HG03066 (cell line): Measurements from ENCODE around the gene ALK.

Experiments used
- ATAC-seq: cut with Tn5 transposase; IDR thresholded peaks from one replicate; pipeline ENCODE4 v1.9.1; 2021; ENCODE audit warnings: low read depth; ENCODE audit not compliant: unreplicated experiment

ALK gene

DNA sequence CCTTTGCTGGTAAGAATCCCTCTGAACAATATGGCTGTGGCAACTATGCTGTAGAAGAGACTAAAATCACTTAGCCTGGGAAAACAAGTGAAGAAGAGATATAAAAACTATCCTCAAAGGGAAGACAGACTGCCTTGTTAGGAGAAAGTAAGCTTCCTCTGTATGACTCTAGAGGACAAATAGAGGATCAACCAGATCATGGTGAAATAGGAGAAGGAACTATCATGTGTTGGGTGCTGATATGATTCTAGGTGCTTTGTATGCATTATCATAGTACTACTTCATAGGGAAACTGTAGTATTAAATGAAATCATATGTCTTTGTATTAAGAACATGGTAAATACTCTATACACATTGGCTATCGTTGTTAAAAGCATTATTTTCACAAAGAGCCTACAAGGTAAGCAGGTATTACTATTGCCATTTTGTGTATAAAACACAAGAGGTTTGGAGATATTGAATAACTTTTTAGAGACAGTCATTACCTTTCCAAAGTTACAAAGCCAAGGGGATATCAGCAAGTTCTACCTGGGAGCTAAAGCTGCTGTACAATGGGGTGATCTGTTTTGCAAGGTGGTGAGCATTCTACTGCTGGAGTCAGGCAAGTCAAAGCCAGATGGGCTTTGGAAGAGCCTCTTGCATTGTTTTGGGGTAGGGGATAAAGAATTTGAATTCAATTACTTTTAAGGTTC, 402.6 kb downstream of the ALK start:
- ATAC-seq: no peak

- no peak for ATAC-seq
Measured at GRCh38 chr2:29518010-29518409, 403.4 kb downstream of the ALK start.

DNA sequence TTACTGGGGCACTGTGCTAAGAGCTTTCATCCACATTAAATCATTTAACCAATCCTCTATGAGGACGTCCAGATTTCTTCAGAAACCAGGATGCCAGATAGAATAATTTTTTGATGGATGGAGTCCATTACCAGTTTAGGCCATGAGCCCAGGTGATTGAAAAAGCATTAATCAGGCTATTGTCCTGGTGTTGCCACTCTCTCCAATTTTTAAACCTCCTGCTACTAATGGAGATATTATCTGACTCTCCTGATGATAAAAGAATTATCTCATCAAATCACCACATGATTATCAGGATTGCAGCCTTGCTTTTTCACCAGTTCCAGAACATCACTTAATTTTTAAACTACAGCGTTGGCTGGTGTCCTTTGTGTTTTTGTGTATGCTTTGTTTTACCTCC, 404.0 kb downstream of the ALK start:
- ATAC-seq: no peak

DNA sequence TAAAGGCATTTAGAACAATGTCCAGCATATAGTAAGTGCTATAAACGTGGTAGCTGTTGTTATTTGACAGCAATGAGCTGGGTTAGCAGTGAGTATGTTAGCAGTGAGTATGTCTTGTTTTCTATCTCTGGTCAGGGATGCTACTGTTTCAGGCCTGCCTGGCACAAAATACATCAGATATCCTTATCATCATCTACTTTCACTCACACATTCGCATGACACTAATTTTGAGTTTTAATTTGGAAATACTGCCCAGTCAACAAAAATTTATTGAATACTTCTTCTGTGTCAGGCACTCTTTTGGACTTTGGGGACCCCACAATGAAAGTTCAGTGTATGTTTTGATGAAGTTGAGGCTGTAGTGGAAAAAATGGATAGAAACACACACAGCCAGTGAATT, 404.6 kb downstream of the ALK start:
- no peak for ATAC-seq

DNA sequence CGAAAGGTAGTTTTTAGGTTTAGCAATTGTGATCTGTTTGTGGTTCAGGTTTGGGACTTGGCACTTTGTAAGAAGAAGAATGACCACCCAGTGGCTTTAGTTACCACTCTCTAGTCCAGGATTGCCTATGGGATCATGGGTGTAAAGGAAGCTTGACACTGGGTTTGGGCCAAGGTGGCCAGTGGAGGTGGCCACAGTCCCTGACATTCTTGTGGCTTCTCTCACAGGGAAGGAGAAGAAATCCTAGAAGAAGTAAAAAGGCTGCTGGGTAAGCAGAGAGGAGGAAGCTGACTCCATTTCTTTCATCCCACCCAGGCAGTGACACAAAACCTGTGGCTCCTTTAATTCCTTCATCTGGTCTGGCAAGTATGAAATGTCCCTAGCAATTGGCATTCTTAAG, 411.5 kb downstream of the ALK start:
- no peak for ATAC-seq

DNA sequence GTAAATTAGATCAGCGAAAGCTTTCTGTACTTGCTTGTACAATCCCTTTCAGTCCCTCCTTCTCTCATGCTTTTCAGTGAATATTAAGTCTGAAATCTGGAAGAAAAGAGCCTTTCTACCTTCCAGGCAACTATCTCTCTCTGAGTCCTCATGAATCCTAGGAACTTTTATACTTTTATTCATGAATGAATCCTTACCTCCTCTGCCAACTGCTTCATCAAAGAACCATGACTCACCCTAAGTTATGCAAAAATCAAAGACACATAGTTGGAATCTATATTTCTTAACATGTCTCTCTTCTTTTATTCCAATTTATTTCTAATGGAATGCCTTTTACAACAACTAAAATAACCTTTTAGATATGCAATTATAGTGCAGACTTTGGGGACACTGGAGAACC, 412.0 kb downstream of the ALK start:
- no peak for ATAC-seq

GRCh38 chr2:29504746-29505145, 416.6 kb downstream of the ALK start:
- no peak for ATAC-seq

GRCh38 chr2:29502460-29502911, 418.9 kb downstream of the ALK start:
- no peak for ATAC-seq

DNA sequence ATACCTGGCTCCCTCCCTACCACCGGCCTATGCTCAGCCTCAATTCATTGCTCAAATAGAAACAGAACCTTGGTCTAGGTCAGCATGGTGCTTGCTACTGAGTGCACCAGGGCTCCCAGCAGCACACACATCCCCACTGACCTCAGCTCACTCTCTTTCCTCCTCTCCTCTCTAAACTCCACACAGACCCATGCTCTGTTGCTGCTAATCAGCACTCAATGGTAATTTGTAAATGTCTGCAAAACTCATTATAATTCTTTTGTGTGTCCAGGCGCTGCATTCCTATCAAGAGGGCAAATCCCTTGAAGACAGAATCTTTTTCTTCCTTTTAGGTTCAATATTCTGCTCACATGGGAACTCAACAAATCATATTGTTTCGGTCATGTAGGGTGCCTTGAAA, 424.0 kb downstream of the ALK start:
- ATAC-seq: no peak

- no peak for ATAC-seq
Measured at GRCh38 chr2:29496198-29496597, 425.2 kb downstream of the ALK start.

GRCh38 chr2:29495536-29496060, 425.8 kb downstream of the ALK start:
- ATAC-seq: no peak

- ATAC-seq: no peak
Measured at GRCh38 chr2:29495068-29495467, 426.3 kb downstream of the ALK start.

DNA sequence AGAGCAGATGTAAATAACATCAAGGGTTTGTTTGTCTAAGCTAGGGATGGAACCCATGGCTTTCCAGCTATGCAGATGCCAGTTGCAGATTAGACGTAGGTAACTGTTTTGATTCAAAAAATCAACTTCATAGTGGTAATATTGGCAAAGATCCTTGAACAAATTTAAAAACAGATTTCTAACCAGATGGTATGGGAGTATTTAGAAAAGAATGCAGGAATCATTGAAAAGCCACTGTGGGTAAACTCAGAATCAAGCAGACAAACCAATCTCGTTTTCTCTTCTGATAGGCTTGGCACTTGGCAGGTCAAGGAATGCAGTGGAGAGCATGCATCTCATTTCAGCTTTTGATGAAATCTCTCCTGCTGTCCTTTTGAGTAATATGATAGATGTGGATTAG, 428.7 kb downstream of the ALK start:
- ATAC-seq: no peak

DNA sequence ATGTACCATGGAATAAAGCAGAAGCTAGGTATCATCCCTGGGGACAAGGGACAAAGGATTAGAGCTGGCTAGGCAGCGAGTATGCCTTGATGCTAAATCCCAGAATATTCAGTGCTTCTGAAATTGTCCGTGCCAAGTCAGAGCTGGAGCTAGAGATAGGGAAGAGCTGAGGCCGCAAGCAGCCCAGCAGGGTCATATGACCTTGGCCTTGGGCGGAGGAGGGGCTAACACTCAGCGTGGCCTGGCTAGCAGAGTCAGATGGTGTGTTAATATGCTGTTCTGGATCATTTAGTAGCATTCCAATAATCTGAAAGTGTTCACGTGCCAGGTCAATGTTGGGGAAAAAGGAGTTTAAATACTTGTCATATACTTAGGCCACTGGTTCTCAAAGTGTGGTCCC, 431.3 kb downstream of the ALK start:
- no peak for ATAC-seq

DNA sequence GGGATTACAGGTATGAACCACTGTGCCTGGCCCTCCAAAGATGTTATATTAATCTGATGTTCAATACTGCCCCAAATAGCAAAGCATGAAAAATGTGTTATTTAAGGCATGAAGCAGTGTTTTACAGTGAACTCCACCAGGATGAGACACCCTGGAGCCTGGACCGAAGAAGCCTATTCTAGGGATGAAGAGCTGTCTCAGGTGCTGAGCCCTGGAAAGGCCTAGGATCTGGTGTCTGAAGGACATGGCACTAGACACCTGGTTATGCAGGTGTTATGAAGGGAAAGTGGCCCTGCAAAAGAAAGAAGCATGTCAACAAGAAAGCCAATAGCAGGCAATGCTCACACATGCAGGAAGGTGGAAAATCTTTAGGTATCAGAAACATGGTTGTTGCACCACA, 431.8 kb downstream of the ALK start:
- ATAC-seq: no peak

GRCh38 chr2:29487967-29488555, 433.3 kb downstream of the ALK start:
- ATAC-seq: no peak

DNA sequence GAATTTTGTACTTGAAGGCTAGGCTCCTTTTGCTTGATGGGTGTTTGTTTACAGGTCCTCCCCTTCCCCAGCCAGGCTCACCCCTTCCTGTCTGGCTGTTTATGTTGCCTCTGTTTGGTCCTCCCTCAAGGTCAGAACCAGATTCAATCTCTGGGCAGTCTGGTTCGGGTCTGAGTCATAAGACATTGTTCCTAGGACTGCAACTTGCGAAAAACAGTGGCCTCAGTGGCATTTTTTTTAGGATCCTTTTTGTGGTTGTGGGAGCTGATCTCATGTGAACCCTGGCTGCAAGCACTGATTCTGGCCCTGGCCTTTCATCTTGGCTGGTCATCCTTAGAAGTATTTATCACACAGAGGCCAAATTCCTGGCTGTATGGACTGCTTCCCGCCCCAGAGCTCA, 435.8 kb downstream of the ALK start:
- ATAC-seq: no peak

GRCh38 chr2:29485117-29485516, 436.3 kb downstream of the ALK start:
- no peak for ATAC-seq

DNA sequence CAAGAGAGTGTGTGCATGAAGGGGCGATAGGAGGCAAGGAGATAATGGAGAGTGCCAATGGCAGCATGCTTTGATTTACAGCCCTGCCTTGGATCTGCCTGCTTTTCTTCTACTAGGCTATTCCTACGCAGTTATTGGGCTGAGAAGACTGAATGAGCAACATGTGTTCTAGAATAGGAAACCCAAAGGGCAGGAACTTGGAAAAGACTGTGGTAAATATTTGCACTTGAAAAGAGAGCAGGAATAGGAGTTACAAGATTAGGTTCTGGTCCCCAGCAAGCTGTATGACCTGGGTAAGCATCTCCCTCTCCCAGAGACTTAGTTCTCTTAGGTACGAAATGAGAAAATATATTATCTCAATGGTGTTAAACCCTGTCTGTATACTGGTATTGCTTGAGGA, 438.5 kb downstream of the ALK start:
- no peak for ATAC-seq

DNA sequence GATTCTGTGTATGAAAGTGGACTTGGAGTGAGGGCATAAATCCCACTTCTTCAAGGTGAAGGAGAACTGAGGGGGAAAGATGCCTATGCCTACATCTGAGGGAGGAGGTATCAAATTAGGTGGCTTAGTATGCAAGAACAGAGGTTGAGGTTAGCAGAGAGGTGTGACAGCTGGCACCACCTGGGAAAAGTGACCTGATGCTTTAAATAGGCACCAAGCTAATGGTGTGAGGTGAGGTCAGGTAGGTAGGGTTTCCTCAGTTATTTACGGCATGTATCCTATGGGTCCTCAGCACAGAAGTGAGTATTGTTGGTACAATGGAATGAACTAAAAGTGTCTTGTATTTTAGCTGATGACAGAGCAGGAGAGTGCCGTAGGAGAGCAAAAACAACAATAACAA, 439.0 kb downstream of the ALK start:
- no peak for ATAC-seq

DNA sequence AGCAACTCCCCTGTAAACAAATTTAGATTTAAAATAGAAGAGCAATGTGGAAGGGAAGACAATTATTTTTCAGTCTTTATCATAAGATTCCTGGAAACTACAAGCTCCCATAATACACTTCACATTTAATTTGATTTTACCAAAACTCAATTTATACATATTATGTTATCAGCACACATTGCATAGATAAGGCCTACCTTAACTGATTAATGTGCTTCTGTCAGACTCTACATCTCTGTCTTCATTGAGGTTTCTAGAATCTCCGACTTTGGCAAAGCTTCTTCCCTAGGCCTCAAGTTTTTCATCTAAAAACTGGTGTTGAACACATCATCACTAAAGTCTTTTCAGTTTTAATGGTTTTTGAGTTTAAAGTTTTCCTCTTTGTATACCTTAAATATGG, 440.1 kb downstream of the ALK start:
- no peak for ATAC-seq

GRCh38 chr2:29480426-29480825, 441.0 kb downstream of the ALK start:
- no peak for ATAC-seq
